RWPE1 (cell line): Measurements from ENCODE around the gene SLC35F5.
A peak's percentile ranks its signal among the peaks of the same experiment; 100 is the strongest.

Experiments used
- CTCF ChIA-PET: fragments of 350-600 bp; sonication (Branson Sonifier 250); formaldehyde crosslinking; extraction: SDS; loops from one replicate; lab custom pipeline; 2021; lab: Yijun Ruan, JAX
- POLR2A ChIA-PET: fragments of 400-600 bp; formaldehyde crosslinking; extraction: SDS; loops from one replicate; lab custom pipeline; 2020; ENCODE audit warnings: antibody characterized with exemption; ENCODE audit not compliant: low non-redundant PET; lab: Yijun Ruan, JAX
- DNase-seq: peaks from one replicate; pipeline ENCODE4 v3.0.0; 2012; ENCODE audit warnings: low spot score
- H3K27ac ChIP-seq: fragments of 450-650 bp; 2 replicates; pipeline ENCODE4 v1.5.1; 2017
- TF ChIP-seq, protein P1 (sequence below): fragments of 450-650 bp; conservative IDR thresholded peaks from 2 replicates; pipeline ENCODE4 v1.5.1; 2017; ENCODE audit warnings: low read depth, mild to moderate bottlenecking

SLC35F5 gene

GRCh38 chr2:113739849-113740248, 16.6 kb downstream of the SLC35F5 start:
- TF ChIP-seq, protein P1, sequence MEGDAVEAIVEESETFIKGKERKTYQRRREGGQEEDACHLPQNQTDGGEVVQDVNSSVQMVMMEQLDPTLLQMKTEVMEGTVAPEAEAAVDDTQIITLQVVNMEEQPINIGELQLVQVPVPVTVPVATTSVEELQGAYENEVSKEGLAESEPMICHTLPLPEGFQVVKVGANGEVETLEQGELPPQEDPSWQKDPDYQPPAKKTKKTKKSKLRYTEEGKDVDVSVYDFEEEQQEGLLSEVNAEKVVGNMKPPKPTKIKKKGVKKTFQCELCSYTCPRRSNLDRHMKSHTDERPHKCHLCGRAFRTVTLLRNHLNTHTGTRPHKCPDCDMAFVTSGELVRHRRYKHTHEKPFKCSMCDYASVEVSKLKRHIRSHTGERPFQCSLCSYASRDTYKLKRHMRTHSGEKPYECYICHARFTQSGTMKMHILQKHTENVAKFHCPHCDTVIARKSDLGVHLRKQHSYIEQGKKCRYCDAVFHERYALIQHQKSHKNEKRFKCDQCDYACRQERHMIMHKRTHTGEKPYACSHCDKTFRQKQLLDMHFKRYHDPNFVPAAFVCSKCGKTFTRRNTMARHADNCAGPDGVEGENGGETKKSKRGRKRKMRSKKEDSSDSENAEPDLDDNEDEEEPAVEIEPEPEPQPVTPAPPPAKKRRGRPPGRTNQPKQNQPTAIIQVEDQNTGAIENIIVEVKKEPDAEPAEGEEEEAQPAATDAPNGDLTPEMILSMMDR = no peak
- no peak overlapping the region for H3K27ac ChIP-seq
- no peak for DNase-seq
- POLR2A ChIA-PET = no interaction called here
- CTCF ChIA-PET = no interaction called here

GRCh38 chr2:113734185-113734584, 22.3 kb downstream of the SLC35F5 start:
- ChIA-PET POLR2A (no interaction called here), CTCF (no interaction called here)
- no peak for DNase-seq

GRCh38 chr2:113724010-113724409, 32.4 kb downstream of the SLC35F5 start:
- H3K27ac ChIP-seq = no peak overlapping the region
- DNase-seq = no peak
- POLR2A ChIA-PET = no interaction called here

More at GRCh38 chr2:113734185-113734584, 22.3 kb downstream of the SLC35F5 start:
- H3K27ac ChIP-seq = no peak overlapping the region
- TF ChIP-seq, protein P1 = no peak

GRCh38 chr2:113723411-113723810, 33.0 kb downstream of the SLC35F5 start:
- ChIA-PET CTCF (interaction anchor here (0.5 kb wide), 1 partner anchor 820 kb away, joined by 3 read pairs; no protein-coding TSS in a partner anchor), POLR2A (no interaction called here)
- TF ChIP-seq, protein P1 = no peak
- DNase-seq = no peak
- no peak overlapping the region for H3K27ac ChIP-seq

More at GRCh38 chr2:113724010-113724409, 32.4 kb downstream of the SLC35F5 start:
- TF ChIP-seq, protein P1 = no peak
- CTCF ChIA-PET = no interaction called here

GRCh38 chr2:113720167-113720566, 36.3 kb downstream of the SLC35F5 start:
- DNase-seq = peak; percentile 49
- TF ChIP-seq, protein P1 = peak; percentile 51
- no peak overlapping the region for H3K27ac ChIP-seq
- POLR2A ChIA-PET = no interaction called here
- CTCF ChIA-PET = interaction anchor here (0.5 kb wide), 1 partner anchor 143 kb away, joined by 7 read pairs; no protein-coding TSS in a partner anchor

- ChIA-PET POLR2A (no interaction called here), CTCF (interaction anchor here (0.9 kb wide), 1 partner anchor 10 kb away, joined by 3 read pairs; no protein-coding TSS in a partner anchor)
- TF ChIP-seq, protein P1 = no peak
- no peak for DNase-seq
- no peak overlapping the region for H3K27ac ChIP-seq
Observed at GRCh38 chr2:113716291-113716690, 40.2 kb downstream of the SLC35F5 start.

DNA sequence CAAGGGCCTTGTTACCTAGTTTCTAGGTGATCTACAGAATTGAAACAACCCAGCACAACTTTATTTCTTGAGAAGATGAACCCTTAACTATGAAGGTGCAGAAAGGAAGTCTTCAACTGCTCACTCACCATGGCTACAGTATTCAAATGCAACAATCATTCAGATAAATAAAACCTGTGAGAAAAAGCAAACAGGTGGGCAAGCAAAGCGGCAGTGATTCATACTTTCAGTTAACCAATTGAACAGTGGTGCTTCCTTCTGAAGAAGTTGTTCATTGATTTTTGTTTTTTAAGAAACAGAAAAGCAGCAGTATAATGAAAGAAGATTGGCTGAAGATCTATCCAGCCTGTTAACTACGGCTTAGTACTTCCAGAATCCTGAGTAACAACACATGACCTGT, 43.5 kb downstream of the SLC35F5 start:
- CTCF ChIA-PET = no interaction called here
- POLR2A ChIA-PET = no interaction called here
- no peak overlapping the region for H3K27ac ChIP-seq
- TF ChIP-seq, protein P1 = no peak
- no peak for DNase-seq
